Mesothelial cell of epicardium (in vitro differentiated cells): ENCODE results near the gene MEX3A. TPM values are rescaled to one million over a fixed set of nuclear protein-coding genes. Genes with fewer than 3 reads are reported as not detected.
A peak's percentile ranks its signal among the peaks of the same experiment; 100 is the strongest.

ENCODE experiments used
- DNase-seq, 2 experiments: peaks; one replicate each; pipeline ENCODE4 v3.0.0; 2021; ENCODE audit warnings: low spot score in 2 of 2; ENCODE audit not compliant: unreplicated experiment in 2 of 2
- H3K27ac Mint-ChIP-seq: 2 replicates; pipeline ENCODE4 v1.8.0; 2021; ENCODE audit warnings: mixed read lengths
- H3K27me3 Mint-ChIP-seq: 2 replicates; pipeline ENCODE4 v1.8.0; 2021; ENCODE audit warnings: low read depth, mixed read lengths
- H3K36me3 Mint-ChIP-seq: 2 replicates; pipeline ENCODE4 v1.8.0; 2021; ENCODE audit warnings: mixed read lengths
- H3K4me1 Mint-ChIP-seq: 2 replicates; pipeline ENCODE4 v1.8.0; 2021; ENCODE audit warnings: mixed read lengths
- H3K4me3 Mint-ChIP-seq: 2 replicates; pipeline ENCODE4 v1.8.0; 2021; ENCODE audit warnings: mild to moderate bottlenecking, moderate library complexity, mixed read lengths
- H3K9me3 Mint-ChIP-seq: 2 replicates; pipeline ENCODE4 v1.8.0; 2021; ENCODE audit warnings: mixed read lengths
- CTCF ChIP-seq: fragments of 200-600 bp; sonication (generic); IDR thresholded peaks from one replicate; pipeline ENCODE4 v1.5.0; 2021; ENCODE audit warnings: antibody characterized with exemption; ENCODE audit not compliant: unreplicated experiment
- total RNA-seq: library from RNA; stranded (reverse); gene quantifications from 3 replicates; pipeline ENCODE4 v1.2.1, GENCODE V29; 2021

The MEX3A gene
- total RNA-seq, 1 donor from 2014 or later: 112 TPM

- Mint-ChIP-seq H3K9me3 (no peaks in the 10 kb centered on the region), H3K36me3 (peaks cover 4% of the 10 kb centered on the region), H3K4me3 (no peak overlapping the region), H3K27ac (no peak overlapping the region), H3K27me3 (no peaks in the 10 kb centered on the region), H3K4me1 (peaks cover 17% of the 10 kb centered on the region)
- no peak for TF ChIP-seq CTCF
- no peak for DNase-seq
These were observed 17.6 kb downstream of the MEX3A start for GRCh38 chr1:156064615-156065014.

GRCh38 chr1:156063997-156064285 is 18.3 kb downstream of the MEX3A start:
- no peaks in the 10 kb centered on the region for H3K9me3 Mint-ChIP-seq
- H3K36me3 Mint-ChIP-seq: peaks cover 4% of the 10 kb centered on the region
- no peak for DNase-seq
- peaks cover 17% of the 10 kb centered on the region for H3K4me1 Mint-ChIP-seq
- no peak overlapping the region for H3K27ac Mint-ChIP-seq
- TF ChIP-seq CTCF: no peak
- no peaks in the 10 kb centered on the region for H3K27me3 Mint-ChIP-seq
- no peak overlapping the region for H3K4me3 Mint-ChIP-seq

GRCh38 chr1:156062189-156062588 is 20.1 kb downstream of the MEX3A start:
- Mint-ChIP-seq H3K4me3 (peak overlapping the region; percentile 75), H3K4me1 (peaks cover 18% of the 10 kb centered on the region), H3K9me3 (no peaks in the 10 kb centered on the region), H3K27ac (peak overlapping the region; percentile 94), H3K27me3 (no peaks in the 10 kb centered on the region), H3K36me3 (peaks cover 1% of the 10 kb centered on the region)
- no peak for DNase-seq
- TF ChIP-seq CTCF: no peak

- peak in 1 of 2 experiments; percentile 70 for DNase-seq
These were observed 21.2 kb downstream of the MEX3A start, which contains the start of gene RAB25 for GRCh38 chr1:156060937-156061636. RAB25 (plus strand) TSS chr1:156061160; CDS start chr1:156061401, 241 bp downstream.

DNA sequence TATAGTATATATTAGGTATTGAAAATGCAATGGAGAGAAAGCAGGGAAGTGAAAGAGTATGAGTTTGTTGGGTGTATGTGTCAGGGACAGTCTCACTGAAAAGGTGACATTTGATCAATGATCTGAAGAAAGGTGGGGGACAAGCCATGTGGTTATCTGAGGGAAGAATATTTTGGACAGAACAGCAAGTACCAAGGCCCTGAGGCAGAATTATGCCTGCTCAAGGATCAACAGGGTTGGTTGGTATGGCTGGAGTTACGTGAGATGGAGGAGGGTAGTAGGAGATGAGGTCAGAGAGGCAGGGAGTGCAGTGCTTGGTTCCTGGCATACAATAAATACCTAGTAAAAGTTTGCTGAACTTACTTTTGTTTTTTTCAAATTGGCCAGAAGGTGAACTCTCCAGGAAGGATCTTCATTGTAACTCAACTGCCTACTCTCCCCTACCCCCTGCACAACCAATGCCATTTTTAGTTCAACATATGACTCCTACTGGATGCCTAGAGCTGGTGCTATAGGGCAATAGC is 25.9 kb downstream of the MEX3A start:
- no peak for TF ChIP-seq CTCF
- no peak for DNase-seq
- Mint-ChIP-seq H3K4me1 (peaks cover 28% of the 10 kb centered on the region), H3K9me3 (no peaks in the 10 kb centered on the region), H3K27ac (no peak overlapping the region), H3K27me3 (no peaks in the 10 kb centered on the region), H3K36me3 (no peaks in the 10 kb centered on the region), H3K4me3 (peak overlapping the region; percentile 11)

More at GRCh38 chr1:156060937-156061636, 21.2 kb downstream of the MEX3A start, which contains the start of gene RAB25:
- Mint-ChIP-seq H3K36me3 (no peaks in the 10 kb centered on the region), H3K27me3 (no peaks in the 10 kb centered on the region), H3K4me3 (peak within 1 kb of the TSS; percentile 75), H3K9me3 (no peaks in the 10 kb centered on the region), H3K4me1 (peaks cover 18% of the 10 kb centered on the region), H3K27ac (peak within 1 kb of the TSS; percentile 94)
- no peak for TF ChIP-seq CTCF
